ENCODE results near the gene TBC1D19. TPM values are rescaled to one million over a fixed set of nuclear protein-coding genes. Genes with fewer than 3 reads are reported as not detected.

TBC1D19 gene
- total RNA-seq, 1 experiment from 2014 or later, result 4.0 TPM

DNA sequence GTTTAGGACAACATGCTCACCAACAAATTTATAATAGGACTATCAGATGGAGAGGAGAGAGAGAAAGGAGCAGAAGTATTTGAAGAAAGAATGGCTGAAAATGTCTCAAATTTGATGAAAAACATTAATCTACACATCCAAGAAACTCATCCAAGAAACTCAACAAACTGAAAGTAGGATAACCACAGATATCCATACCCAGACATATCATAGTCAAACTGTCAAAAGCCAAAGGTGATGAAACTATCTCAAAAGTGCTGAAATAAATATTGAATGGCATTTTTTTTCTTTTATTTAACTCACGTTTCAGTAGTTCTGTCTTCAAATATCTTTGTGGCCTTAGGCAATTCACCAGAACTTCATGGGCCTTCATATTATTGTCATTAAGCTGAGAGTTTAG lies 116.2 kb downstream of the TBC1D19 start:
- H2AFZ ChIP-seq (ENCODE audit: low read length), result no peak overlapping the region
- H3K9me3 ChIP-seq (ENCODE audit: low read length), result no peaks in the 10 kb centered on the region
- ChIA-PET POLR2A (ENCODE audit: unreplicated experiment) (no interaction called here), CTCF (no interaction called here)
- no TSS peak for BruUV-seq (replicated peaks)
- H3K4me2 ChIP-seq (ENCODE audit: low read length), result no peak overlapping the region
- ATAC-seq, result no peak
- H3K27me3 ChIP-seq (ENCODE audit: low read length), result no peaks in the 10 kb centered on the region
- H3F3A ChIP-seq (ENCODE audit: low read length, unreplicated experiment), result no peaks in the 10 kb centered on the region
- H3K9ac ChIP-seq (ENCODE audit: low read length), result no peak overlapping the region
- no peak for DNase-seq
- peaks cover 5% of the 10 kb centered on the region; the same call in 1 of the 2 replicates for H3K4me1 ChIP-seq (ENCODE audit: insufficient read depth, low read length)
- no peak for TF ChIP-seq CTCF (conservative IDR thresholded peaks at IDR 0.05; ENCODE audit: low read depth, low read length)
- TF ChIP-seq EZH2phosphoT487 (IDR thresholded peaks at IDR 0.05; ENCODE audit: borderline replicate concordance, low read length), result no peak
- TF ChIP-seq EZH2 (IDR thresholded peaks at IDR 0.05; ENCODE audit: low read length, unreplicated experiment), result no peak
- H4K20me1 ChIP-seq (ENCODE audit: low read length), result no peaks in the 10 kb centered on the region
- no peaks in the 10 kb centered on the region for H3K79me2 ChIP-seq (ENCODE audit: low read length)
- intact Hi-C loops (cut with micrococcal nuclease), result no loop called here
- no peak overlapping the region for H3K27ac ChIP-seq (ENCODE audit: low read length)
- H3K4me3 ChIP-seq (ENCODE audit: low read length), result no peak overlapping the region
- H3K9me2 ChIP-seq (replicated peaks; ENCODE audit: low read length), result no peaks in the 10 kb centered on the region
- H3K36me3 ChIP-seq (ENCODE audit: low read depth, low read length), result no peaks in the 10 kb centered on the region

- DNase-seq, result no peak
- Histone ChIP-seq H3K27ac (ENCODE audit: low read length) (no peak overlapping the region), H3K9me3 (ENCODE audit: low read length) (no peaks in the 10 kb centered on the region)
Observed at GRCh38 chr4:26701095-26701494, 117.2 kb downstream of the TBC1D19 start.

More at GRCh38 chr4:26701095-26701494, 117.2 kb downstream of the TBC1D19 start:
- intact Hi-C loops (cut with micrococcal nuclease), result no loop called here
- Histone ChIP-seq H4K20me1 (ENCODE audit: low read length) (no peaks in the 10 kb centered on the region), H3K36me3 (ENCODE audit: low read depth, low read length) (no peaks in the 10 kb centered on the region), H3K79me2 (ENCODE audit: low read length) (no peaks in the 10 kb centered on the region), H3K9me2 (replicated peaks; ENCODE audit: low read length) (no peaks in the 10 kb centered on the region), H3K4me1 (ENCODE audit: insufficient read depth, low read length) (peaks cover 5% of the 10 kb centered on the region; the same call in 1 of the 2 replicates), H2AFZ (ENCODE audit: low read length) (no peak overlapping the region), H3K4me2 (ENCODE audit: low read length) (no peak overlapping the region), H3K4me3 (ENCODE audit: low read length) (no peak overlapping the region), H3K9ac (ENCODE audit: low read length) (no peak overlapping the region), H3F3A (ENCODE audit: low read length, unreplicated experiment) (no peaks in the 10 kb centered on the region), H3K27me3 (ENCODE audit: low read length) (no peaks in the 10 kb centered on the region)
- ATAC-seq, result no peak
- CTCF ChIA-PET, result no interaction called here
- no peak for TF ChIP-seq EZH2phosphoT487 (IDR thresholded peaks at IDR 0.05; ENCODE audit: borderline replicate concordance, low read length)
- TF ChIP-seq CTCF (conservative IDR thresholded peaks at IDR 0.05; ENCODE audit: low read depth, low read length), result no peak
- TF ChIP-seq EZH2 (IDR thresholded peaks at IDR 0.05; ENCODE audit: low read length, unreplicated experiment), result no peak
- POLR2A ChIA-PET (ENCODE audit: unreplicated experiment), result no interaction called here
- no TSS peak for BruUV-seq (replicated peaks)

Measured in PC-3 (cell line).